GM12891 (cell line): Measurements from ENCODE around the gene HDAC9.

ENCODE experiments used
- POLR2A ChIP-seq: IDR thresholded peaks from 2 replicates; pipeline ENCODE4 v1.6.1; 2011; ENCODE audit warnings: low read depth, low read length, control low read depth
- POLR2AphosphoS5 ChIP-seq: IDR thresholded peaks from 2 replicates; pipeline ENCODE4 v1.6.1; 2011; ENCODE audit warnings: low read depth, low read length, control low read depth
- TAF1 ChIP-seq: IDR thresholded peaks from 2 replicates; pipeline ENCODE4 v1.6.1; 2011; ENCODE audit warnings: low read depth, low read length, control low read depth

GRCh38 chr7:18858232-18858631, 362.7 kb downstream of the HDAC9 start:
- TF ChIP-seq POLR2A (no peak), TAF1 (no peak), POLR2AphosphoS5 (no peak)
